ENCODE measurements around the gene PROM1. TPM values are rescaled to one million over a fixed set of nuclear protein-coding genes. Genes with fewer than 3 reads are reported as not detected.

The PROM1 gene
- total and polyA plus RNA-seq, 2 experiments from 2014 or later = 14.3 to 30.8 TPM

DNA sequence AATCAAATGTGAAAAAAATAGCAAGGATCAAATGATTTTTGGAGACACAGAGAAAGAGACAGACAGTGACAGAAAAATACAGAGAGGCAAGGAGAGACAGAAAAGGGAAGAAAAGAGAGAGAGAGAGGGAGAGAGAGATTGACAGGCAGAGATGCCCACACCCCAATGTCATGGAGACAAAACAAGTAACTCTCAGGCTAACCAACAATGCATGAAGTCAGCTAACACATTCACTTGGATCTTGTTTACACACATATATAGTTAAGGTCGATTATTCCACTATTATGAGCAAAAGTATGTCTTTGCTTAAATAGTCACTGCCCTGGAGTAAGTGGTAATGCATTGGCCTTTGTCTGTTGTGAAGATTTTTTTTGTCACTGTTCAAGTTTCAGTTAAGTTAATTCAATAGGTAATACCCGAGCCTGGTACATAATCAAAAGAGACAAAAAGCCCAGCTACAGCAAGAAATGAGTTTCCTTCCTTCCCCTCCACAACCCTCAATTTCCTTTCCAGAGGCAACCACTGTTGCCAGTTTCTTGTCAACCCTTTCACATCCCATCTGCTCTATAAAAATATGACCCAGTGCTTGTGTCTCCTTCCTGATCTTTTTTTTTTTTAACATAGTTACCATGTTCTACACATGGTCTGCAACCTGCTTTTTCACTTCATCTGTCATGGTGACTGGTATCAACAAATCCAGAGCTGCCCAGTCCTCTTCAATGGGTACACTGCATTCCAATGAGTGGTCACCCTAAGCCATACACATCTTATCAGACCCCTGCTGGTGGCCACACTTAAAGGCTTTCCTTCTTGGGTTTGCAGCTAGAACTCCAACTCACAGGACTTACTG lies 52.1 kb downstream of the PROM1 start:
- Histone ChIP-seq H3K36me3 (replicated peaks; ENCODE audit: insufficient read depth, low read depth) (no peaks in the 10 kb centered on the region), H4K20me1 (ENCODE audit: insufficient read depth, poor library complexity, severe bottlenecking) (no peaks in the 10 kb centered on the region), H3K9me2 (replicated peaks; ENCODE audit: insufficient read depth) (no peaks in the 10 kb centered on the region), H3K27me3 (no peaks in the 10 kb centered on the region), H2AFZ (no peak overlapping the region), H3K9me3 (ENCODE audit: low read depth) (no peaks in the 10 kb centered on the region), H3K4me1 (ENCODE audit: insufficient read depth) (peaks cover 23% of the 10 kb centered on the region), H3K4me2 (no peak overlapping the region), H3K27ac (no peak overlapping the region), H3K4me3 (no peak overlapping the region), H3K79me2 (no peaks in the 10 kb centered on the region)
- DNase-seq (ENCODE audit: low spot score) = no peak
- 74% methylated on average over 2 of the region's 2 CpGs for WGBS (ENCODE audit: low lambda C conversion rate, missing lambda C conversion rate)
- TF ChIP-seq EZH2 (IDR thresholded peaks at IDR 0.05; ENCODE audit: borderline replicate concordance) (no peak), EZH2phosphoT487 (IDR thresholded peaks at IDR 0.05; ENCODE audit: low read depth, severe bottlenecking, unreplicated experiment) (no peak)
- TF ChIP-seq, protein P1, sequence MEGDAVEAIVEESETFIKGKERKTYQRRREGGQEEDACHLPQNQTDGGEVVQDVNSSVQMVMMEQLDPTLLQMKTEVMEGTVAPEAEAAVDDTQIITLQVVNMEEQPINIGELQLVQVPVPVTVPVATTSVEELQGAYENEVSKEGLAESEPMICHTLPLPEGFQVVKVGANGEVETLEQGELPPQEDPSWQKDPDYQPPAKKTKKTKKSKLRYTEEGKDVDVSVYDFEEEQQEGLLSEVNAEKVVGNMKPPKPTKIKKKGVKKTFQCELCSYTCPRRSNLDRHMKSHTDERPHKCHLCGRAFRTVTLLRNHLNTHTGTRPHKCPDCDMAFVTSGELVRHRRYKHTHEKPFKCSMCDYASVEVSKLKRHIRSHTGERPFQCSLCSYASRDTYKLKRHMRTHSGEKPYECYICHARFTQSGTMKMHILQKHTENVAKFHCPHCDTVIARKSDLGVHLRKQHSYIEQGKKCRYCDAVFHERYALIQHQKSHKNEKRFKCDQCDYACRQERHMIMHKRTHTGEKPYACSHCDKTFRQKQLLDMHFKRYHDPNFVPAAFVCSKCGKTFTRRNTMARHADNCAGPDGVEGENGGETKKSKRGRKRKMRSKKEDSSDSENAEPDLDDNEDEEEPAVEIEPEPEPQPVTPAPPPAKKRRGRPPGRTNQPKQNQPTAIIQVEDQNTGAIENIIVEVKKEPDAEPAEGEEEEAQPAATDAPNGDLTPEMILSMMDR (IDR thresholded peaks at IDR 0.05; ENCODE audit: poor library complexity) = no peak

DNA sequence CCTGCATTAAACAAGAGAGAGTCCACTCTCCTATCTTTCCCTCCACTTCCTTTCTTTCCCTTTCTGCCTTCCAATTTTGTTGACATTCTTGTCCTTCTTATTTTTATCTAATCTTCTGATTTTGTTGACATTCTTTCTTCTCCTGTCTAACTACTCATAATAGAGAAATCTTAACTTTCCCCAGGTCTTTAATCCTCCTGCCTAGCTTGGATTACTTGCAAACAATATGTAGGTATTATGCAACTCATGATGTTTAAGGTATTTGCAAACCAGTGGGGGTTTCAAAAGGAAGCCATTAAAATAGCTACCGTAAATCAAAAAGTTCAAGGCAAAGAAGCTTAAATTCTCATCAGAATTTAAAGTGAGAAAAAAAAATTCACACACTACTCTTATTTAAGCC lies 53.9 kb downstream of the PROM1 start:
- Histone ChIP-seq H3K4me2 (peak overlapping the region; percentile 56), H3K9me2 (replicated peaks; ENCODE audit: insufficient read depth) (no peaks in the 10 kb centered on the region), H3K27me3 (no peaks in the 10 kb centered on the region), H3K9me3 (ENCODE audit: low read depth) (no peaks in the 10 kb centered on the region), H4K20me1 (ENCODE audit: insufficient read depth, poor library complexity, severe bottlenecking) (no peaks in the 10 kb centered on the region), H3K4me3 (no peak overlapping the region), H3K36me3 (replicated peaks; ENCODE audit: insufficient read depth, low read depth) (no peaks in the 10 kb centered on the region), H3K4me1 (ENCODE audit: insufficient read depth) (peaks cover 20% of the 10 kb centered on the region), H2AFZ (no peak overlapping the region), H3K27ac (no peak overlapping the region), H3K79me2 (no peaks in the 10 kb centered on the region)
- peak; percentile 79 for TF ChIP-seq EZH2phosphoT487 (IDR thresholded peaks at IDR 0.05; ENCODE audit: low read depth, severe bottlenecking, unreplicated experiment)
- TF ChIP-seq, protein P1 (IDR thresholded peaks at IDR 0.05; ENCODE audit: poor library complexity) = no peak
- 26% methylated on average over 1 of the region's 1 CpG for WGBS (ENCODE audit: low lambda C conversion rate, missing lambda C conversion rate)
- no peak for DNase-seq (ENCODE audit: low spot score)

DNA sequence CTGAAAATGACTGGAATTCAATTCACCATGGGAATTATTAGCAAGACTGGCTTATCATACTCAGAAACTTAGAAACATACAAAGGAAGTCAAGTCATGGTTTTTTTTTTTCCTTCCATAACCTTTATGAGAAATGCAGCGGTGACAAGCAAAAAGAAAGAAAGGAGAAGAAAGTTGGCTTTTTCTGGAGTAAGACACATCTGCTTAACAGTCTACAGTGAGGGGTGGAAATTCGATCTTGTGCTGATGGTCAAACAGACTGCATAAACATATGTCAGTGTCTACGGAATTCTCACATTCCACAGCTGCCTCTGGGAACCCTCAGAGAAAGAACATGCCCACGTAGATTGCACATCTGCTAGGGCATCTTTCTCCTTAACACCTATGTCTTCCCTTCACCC lies 54.6 kb downstream of the PROM1 start:
- 22% methylated on average over 4 of the region's 4 CpGs for WGBS (ENCODE audit: low lambda C conversion rate, missing lambda C conversion rate)
- H3K27ac ChIP-seq = no peak overlapping the region
- H3K27me3 ChIP-seq = no peaks in the 10 kb centered on the region
- no peaks in the 10 kb centered on the region for H3K36me3 ChIP-seq (replicated peaks; ENCODE audit: insufficient read depth, low read depth)
- H3K79me2 ChIP-seq = no peaks in the 10 kb centered on the region
- no peak for DNase-seq (ENCODE audit: low spot score)
- no peaks in the 10 kb centered on the region for H3K9me2 ChIP-seq (replicated peaks; ENCODE audit: insufficient read depth)
- H3K4me2 ChIP-seq = peak overlapping the region; percentile 56
- TF ChIP-seq EZH2 (IDR thresholded peaks at IDR 0.05; ENCODE audit: borderline replicate concordance) (no peak), EZH2phosphoT487 (IDR thresholded peaks at IDR 0.05; ENCODE audit: low read depth, severe bottlenecking, unreplicated experiment) (no peak)
- TF ChIP-seq, protein P1 (IDR thresholded peaks at IDR 0.05; ENCODE audit: poor library complexity) = no peak
- H3K9me3 ChIP-seq (ENCODE audit: low read depth) = no peaks in the 10 kb centered on the region
- peaks cover 20% of the 10 kb centered on the region for H3K4me1 ChIP-seq (ENCODE audit: insufficient read depth)
- no peak overlapping the region for H3K4me3 ChIP-seq
- no peaks in the 10 kb centered on the region for H4K20me1 ChIP-seq (ENCODE audit: insufficient read depth, poor library complexity, severe bottlenecking)
- no peak overlapping the region for H2AFZ ChIP-seq
